NCI-H1436 (cell line): ENCODE measurements around the gene CRABP2.

ENCODE experiments used
- DNase-seq: peaks from one replicate; lab custom pipeline; 2025; lab: John Stamatoyannopoulos, UW

Gene CRABP2

GRCh38 chr1:156667968-156668709 is 37.2 kb downstream of the CRABP2 start:
- DNase-seq = no peak

DNA sequence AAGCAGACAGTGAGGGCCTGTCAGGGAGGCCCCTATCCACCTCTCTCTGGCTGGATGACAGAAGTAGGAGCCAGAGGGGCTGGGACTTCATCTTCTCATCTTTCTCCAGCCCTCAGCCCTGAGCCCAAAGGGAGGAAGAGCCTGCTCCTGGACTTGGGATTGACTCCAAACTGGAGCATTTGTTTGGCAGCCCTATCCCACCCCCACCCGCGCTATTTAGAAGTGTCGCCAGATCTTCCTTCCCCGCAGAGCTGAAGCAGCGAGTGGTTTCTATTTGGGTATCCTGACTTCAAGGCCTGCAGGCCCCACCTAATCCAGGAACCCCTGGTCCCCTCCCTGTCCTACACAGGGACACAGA is 37.8 kb downstream of the CRABP2 start:
- DNase-seq = no peak

GRCh38 chr1:156666862-156667609 is 38.3 kb downstream of the CRABP2 start:
- DNase-seq = no peak

GRCh38 chr1:156665539-156665938 is 39.8 kb downstream of the CRABP2 start:
- DNase-seq = no peak

DNA sequence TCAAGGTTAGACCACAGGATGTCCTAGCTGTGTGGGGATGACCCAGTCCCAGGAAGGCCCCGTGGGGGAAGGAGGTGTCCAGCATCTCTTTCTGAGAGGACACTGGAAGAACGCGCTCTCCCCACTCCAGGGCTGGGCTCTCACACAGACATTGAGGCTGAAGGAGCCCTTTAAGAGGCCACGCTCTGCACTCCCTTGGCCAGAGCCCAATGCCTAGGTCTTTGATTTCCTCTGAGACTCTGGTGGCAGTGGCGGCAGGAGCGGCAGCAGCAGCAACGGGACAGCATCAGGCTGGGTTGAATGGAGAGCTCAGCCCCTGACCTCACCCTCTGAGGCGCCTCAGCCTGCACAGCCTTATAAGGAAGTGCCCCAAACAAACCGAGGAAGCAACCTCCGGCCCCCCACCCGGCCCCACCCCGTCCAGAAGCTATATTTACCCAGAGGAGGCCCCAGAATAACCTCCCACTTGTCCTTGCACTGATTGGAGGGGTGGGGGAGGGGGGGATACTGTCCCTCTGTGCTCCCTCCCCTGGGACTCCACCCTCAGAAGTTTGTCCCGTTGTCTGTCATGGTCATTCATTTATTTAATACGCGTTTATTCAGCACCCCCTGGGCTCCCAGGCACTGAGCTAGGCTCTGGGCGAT is 40.5 kb downstream of the CRABP2 start:
- no peak for DNase-seq

GRCh38 chr1:156664046-156664766 is 41.2 kb downstream of the CRABP2 start:
- DNase-seq = no peak

- no peak for DNase-seq
Observed at GRCh38 chr1:156663178-156663577, 42.2 kb downstream of the CRABP2 start.

DNA sequence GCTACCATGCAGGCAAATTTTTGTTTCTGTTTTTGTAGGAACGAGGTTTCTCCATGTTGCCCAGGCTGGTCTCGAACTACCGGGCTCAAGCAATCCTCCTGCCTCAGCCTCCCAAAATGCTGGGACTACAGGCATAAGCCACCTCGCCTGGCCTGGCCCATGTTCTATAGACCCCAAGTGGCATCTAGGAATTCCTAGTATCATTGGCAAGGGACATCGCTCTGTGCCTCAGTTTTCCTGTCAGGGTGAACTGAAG is 42.7 kb downstream of the CRABP2 start:
- DNase-seq = no peak

- no peak for DNase-seq
Observed at GRCh38 chr1:156662005-156662799, 43.2 kb downstream of the CRABP2 start.

DNA sequence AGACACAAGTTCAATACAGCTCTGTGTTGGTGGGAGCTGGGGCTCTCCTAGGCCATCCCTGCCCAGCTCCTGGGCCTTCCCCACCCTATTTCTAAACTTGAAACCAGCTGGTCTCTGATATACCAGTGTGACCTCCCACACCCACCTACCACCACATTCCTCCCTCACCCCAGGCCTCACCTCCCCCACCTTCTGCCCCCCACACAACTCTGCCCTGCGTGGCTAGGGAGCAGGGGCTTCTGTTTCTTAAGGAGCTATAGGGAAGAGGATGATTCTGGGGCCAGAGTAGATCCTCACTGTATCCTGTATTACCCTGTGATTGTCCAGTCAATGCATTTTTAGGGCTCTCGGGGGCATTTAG is 44.7 kb downstream of the CRABP2 start:
- DNase-seq = no peak

- peak; percentile 93 for DNase-seq
Observed at GRCh38 chr1:156659988-156660751, 45.2 kb downstream of the CRABP2 start.

GRCh38 chr1:156659661-156659987 is 45.8 kb downstream of the CRABP2 start:
- no peak for DNase-seq

- no peak for DNase-seq
Observed at GRCh38 chr1:156658945-156659574, 46.3 kb downstream of the CRABP2 start.

- no peak for DNase-seq
Observed at GRCh38 chr1:156658496-156658895, 46.9 kb downstream of the CRABP2 start.

DNA sequence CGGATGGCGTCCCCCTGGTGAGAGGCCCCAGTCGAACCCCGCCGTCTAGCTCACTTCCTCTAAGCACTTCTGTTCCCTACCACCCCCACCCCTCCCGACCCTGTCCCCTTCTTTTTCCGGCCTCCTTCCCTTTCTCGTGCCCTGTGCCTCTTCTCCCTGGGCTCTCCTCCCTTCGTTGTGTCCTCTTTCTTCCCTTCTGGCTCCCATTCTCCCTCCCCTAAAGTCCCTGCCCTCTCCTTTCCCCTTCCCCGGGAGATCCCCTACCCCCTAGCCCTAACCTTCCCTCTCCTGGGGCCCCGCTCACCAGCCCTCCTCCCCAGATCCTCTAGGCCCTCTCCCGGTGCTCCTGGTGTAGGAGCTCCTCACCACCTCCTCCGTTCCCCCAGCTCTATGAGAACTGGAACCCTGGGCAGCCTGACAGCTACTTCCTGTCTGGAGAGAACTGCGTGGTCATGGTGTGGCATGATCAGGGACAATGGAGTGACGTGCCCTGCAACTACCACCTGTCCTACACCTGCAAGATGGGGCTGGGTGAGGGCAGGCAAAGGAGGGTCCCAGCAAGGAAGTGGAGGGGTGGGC is 47.6 kb downstream of the CRABP2 start:
- no peak for DNase-seq

DNA sequence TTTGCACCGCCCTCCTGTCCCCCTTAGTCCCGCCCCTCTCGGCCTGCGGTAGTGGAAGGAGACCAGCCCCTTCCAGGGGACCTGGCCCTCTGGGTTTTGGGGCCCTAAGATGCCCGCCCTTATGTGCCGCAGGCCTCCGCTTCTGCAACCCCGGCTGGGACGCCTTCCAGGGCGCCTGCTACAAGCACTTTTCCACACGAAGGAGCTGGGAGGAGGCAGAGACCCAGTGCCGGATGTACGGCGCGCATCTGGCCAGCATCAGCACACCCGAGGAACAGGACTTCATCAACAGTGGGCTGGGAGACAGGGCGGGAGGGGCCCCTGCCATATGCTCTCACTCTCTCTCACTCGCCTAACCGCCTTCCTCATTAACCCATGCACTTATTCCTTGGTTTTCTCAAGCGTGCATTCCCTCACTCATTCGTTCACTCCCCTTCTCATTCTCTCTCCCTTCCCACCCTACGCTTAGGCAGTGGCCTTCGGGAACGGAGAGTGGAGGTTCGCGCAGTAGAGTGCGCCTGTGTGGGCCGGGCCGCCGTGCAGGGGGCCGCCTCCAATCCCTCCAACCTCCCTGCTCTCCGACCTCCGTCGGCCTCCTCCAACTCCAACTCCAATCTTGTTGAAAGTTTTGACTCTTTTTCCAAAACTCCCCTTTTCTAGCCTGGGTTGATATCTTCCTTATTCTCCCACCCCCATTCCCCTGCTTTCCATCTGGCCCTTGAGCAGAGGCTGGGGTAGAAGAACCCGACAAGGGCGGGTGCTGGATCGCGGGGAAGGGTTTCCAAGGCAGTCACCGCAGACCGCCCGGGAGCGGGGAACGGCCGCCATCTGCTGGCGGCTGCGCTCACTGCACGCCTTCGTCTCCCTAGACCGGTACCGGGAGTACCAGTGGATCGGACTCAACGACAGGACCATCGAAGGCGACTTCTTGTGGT is 48.3 kb downstream of the CRABP2 start:
- DNase-seq = peak; percentile 28

- no peak for DNase-seq
Observed at GRCh38 chr1:156655904-156656516, 49.4 kb downstream of the CRABP2 start.

DNA sequence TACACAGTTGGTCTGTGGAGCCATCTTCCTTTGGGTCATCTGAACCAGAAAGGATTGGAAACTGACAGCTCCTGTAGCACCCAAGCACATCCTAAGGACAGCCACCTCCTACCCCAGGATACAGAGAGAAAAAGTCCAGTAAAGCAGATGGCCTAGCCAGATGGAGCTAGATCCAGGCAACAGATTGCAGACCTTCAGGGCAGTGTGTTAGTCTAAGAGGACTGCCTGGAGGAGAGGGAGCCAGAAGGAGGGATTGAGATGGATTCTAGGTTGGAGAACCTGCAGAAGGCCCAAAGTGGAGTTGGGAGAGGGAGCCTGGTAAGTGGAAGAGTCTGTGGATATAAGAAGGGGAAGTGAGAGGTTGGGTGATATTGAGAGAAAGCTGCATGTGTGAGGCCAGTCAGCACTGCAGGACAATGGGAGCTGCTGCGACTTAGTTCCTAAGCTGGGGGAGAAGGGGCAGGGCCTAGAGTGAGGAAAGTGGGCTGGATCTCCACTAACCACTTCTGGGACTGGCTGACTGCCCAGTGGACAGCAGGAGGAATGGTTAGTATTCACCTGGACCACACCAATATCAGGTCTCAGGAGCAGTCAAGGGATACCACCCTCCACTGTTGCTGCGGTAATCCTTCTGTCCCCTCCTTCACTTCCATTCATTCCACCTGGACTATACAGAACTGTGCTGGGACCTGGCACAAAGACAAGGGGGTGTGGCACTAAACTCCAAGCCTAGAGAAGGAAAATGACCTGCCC is 50.1 kb downstream of the CRABP2 start:
- DNase-seq = no peak
